Astrocyte (in vitro differentiated cells and primary cell): Measurements from ENCODE around the gene ATP5PF. TPM values are rescaled to one million over a fixed set of nuclear protein-coding genes. Genes with fewer than 3 reads are reported as not detected.

Source experiments
- DNase-seq: peaks from one replicate; pipeline ENCODE4 v3.0.0-alpha.2; 2010; ENCODE audit warnings: low read depth
- FAIRE-seq: peaks from 2 replicates; lab custom pipeline; 2011; peaks lifted over from hg19 to GRCh38; lab: Jason Lieb, UNC
- H2AFZ ChIP-seq: 2 replicates; pipeline ENCODE4 v1.6.0; 2012; ENCODE audit warnings: low read depth, low read length, inconsistent platforms
- H3K27ac ChIP-seq: 2 replicates; pipeline ENCODE4 v1.5.1; 2011; ENCODE audit warnings: low read depth, low read length, inconsistent platforms
- H3K27me3 ChIP-seq: 2 replicates; pipeline ENCODE4 v1.6.0; 2011; ENCODE audit warnings: low read length, inconsistent platforms; ENCODE audit not compliant: insufficient read depth
- H3K36me3 ChIP-seq: 2 replicates; pipeline ENCODE4 v1.5.1; 2011; ENCODE audit warnings: low read length, inconsistent platforms; ENCODE audit not compliant: insufficient read depth
- H3K4me1 ChIP-seq: 2 replicates; pipeline ENCODE4 v1.5.1; 2011; ENCODE audit warnings: low read length, inconsistent platforms; ENCODE audit not compliant: insufficient read depth
- H3K4me2 ChIP-seq: 2 replicates; pipeline ENCODE4 v1.6.0; 2012; ENCODE audit warnings: low read length, inconsistent platforms
- H3K4me3 ChIP-seq: 2 replicates; pipeline ENCODE4 v1.5.1; 2011; ENCODE audit warnings: low read depth, mild to moderate bottlenecking, low read length, inconsistent platforms; ENCODE audit not compliant: insufficient read depth
- H3K79me2 ChIP-seq: 2 replicates; pipeline ENCODE4 v1.6.0; 2012; ENCODE audit warnings: mild to moderate bottlenecking, low read length, inconsistent platforms; ENCODE audit not compliant: insufficient read depth
- H3K9ac ChIP-seq: 2 replicates; pipeline ENCODE4 v1.6.0; 2012; ENCODE audit warnings: mild to moderate bottlenecking, low read length, inconsistent platforms
- H3K9me3 ChIP-seq: 2 replicates; pipeline ENCODE4 v1.5.1; 2012; ENCODE audit warnings: low read depth, mild to moderate bottlenecking, low read length, inconsistent platforms; ENCODE audit not compliant: insufficient read depth
- H4K20me1 ChIP-seq: 2 replicates; pipeline ENCODE4 v1.6.0; 2012; ENCODE audit warnings: low read length, inconsistent platforms; ENCODE audit not compliant: insufficient read depth
- H3K27ac Mint-ChIP-seq: one replicate; pipeline ENCODE4 v1.8.0; 2021; ENCODE audit warnings: mild to moderate bottlenecking, mixed read lengths; ENCODE audit not compliant: unreplicated experiment
- H3K27me3 Mint-ChIP-seq: one replicate; pipeline ENCODE4 v1.8.0; 2021; ENCODE audit warnings: low read depth, mixed read lengths; ENCODE audit not compliant: unreplicated experiment
- H3K36me3 Mint-ChIP-seq: one replicate; pipeline ENCODE4 v1.8.0; 2021; ENCODE audit warnings: low read depth, mixed read lengths; ENCODE audit not compliant: unreplicated experiment
- H3K4me1 Mint-ChIP-seq: one replicate; pipeline ENCODE4 v1.8.0; 2021; ENCODE audit warnings: low read depth, mixed read lengths; ENCODE audit not compliant: unreplicated experiment
- H3K4me3 Mint-ChIP-seq: one replicate; pipeline ENCODE4 v1.8.0; 2021; ENCODE audit warnings: mild to moderate bottlenecking, moderate library complexity, mixed read lengths; ENCODE audit not compliant: unreplicated experiment
- H3K9me3 Mint-ChIP-seq: one replicate; pipeline ENCODE4 v1.8.0; 2021; ENCODE audit warnings: mild to moderate bottlenecking, mixed read lengths; ENCODE audit not compliant: unreplicated experiment
- EZH2 ChIP-seq: IDR thresholded peaks from 2 replicates; pipeline ENCODE4 v1.6.1; 2012; ENCODE audit warnings: mild to moderate bottlenecking, low read length, inconsistent platforms; ENCODE audit not compliant: insufficient read depth
- total RNA-seq: library from RNA; stranded (reverse); gene quantifications from 2 replicates; pipeline ENCODE4 v1.2.1, GENCODE V29; 2021
- TF ChIP-seq, protein P1 (sequence below): IDR thresholded peaks from 2 replicates; pipeline ENCODE4 v1.5.1; 2011; ENCODE audit warnings: low read depth, mild to moderate bottlenecking, inconsistent platforms, low read length, moderate library complexity; ENCODE audit not compliant: insufficient read depth

Gene ATP5PF
- total RNA-seq, 1 donor from 2014 or later, result 139 TPM

DNA sequence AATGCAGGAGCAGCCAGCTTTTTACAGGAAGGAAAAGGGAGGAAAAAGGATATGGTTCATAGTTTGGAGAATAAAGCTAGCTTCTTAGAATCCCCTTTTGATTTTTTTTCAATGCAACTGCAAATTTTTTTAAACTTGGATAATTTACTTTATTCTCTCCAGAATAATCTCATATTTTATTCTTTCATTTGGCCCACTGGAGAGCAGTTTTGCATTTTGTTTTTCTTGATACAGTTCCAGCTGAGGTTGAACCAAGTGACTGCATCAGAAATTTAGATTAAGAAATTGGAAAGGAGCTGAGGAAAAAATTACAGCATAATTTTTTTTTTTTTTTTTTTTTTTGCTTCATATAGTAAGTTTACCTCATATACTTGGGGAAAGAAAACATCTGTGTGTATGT, 22.8 kb upstream of the ATP5PF start:
- Mint-ChIP-seq H3K27ac (no peak overlapping the region), H3K36me3 (peaks cover 5% of the 10 kb centered on the region), H3K9me3 (no peaks in the 10 kb centered on the region), H3K27me3 (no peaks in the 10 kb centered on the region), H3K4me3 (no peak overlapping the region), H3K4me1 (no peaks in the 10 kb centered on the region)
- H4K20me1 ChIP-seq, result no peaks in the 10 kb centered on the region
- no peak for TF ChIP-seq EZH2
- TF ChIP-seq, protein P1, sequence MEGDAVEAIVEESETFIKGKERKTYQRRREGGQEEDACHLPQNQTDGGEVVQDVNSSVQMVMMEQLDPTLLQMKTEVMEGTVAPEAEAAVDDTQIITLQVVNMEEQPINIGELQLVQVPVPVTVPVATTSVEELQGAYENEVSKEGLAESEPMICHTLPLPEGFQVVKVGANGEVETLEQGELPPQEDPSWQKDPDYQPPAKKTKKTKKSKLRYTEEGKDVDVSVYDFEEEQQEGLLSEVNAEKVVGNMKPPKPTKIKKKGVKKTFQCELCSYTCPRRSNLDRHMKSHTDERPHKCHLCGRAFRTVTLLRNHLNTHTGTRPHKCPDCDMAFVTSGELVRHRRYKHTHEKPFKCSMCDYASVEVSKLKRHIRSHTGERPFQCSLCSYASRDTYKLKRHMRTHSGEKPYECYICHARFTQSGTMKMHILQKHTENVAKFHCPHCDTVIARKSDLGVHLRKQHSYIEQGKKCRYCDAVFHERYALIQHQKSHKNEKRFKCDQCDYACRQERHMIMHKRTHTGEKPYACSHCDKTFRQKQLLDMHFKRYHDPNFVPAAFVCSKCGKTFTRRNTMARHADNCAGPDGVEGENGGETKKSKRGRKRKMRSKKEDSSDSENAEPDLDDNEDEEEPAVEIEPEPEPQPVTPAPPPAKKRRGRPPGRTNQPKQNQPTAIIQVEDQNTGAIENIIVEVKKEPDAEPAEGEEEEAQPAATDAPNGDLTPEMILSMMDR, result no peak
- no peaks in the 10 kb centered on the region for H3K4me1 ChIP-seq
- DNase-seq, result no peak
- no peaks in the 10 kb centered on the region for H3K9me3 ChIP-seq
- H3K27ac ChIP-seq, result no peak overlapping the region
- no peak overlapping the region for H3K4me3 ChIP-seq
- no peak for FAIRE-seq
- peaks cover 15% of the 10 kb centered on the region for H3K36me3 ChIP-seq
- H3K9ac ChIP-seq, result no peak overlapping the region
- no peaks in the 10 kb centered on the region for H3K79me2 ChIP-seq
- H3K4me2 ChIP-seq, result no peak overlapping the region
- H2AFZ ChIP-seq, result no peak overlapping the region
- H3K27me3 ChIP-seq, result no peaks in the 10 kb centered on the region

DNA sequence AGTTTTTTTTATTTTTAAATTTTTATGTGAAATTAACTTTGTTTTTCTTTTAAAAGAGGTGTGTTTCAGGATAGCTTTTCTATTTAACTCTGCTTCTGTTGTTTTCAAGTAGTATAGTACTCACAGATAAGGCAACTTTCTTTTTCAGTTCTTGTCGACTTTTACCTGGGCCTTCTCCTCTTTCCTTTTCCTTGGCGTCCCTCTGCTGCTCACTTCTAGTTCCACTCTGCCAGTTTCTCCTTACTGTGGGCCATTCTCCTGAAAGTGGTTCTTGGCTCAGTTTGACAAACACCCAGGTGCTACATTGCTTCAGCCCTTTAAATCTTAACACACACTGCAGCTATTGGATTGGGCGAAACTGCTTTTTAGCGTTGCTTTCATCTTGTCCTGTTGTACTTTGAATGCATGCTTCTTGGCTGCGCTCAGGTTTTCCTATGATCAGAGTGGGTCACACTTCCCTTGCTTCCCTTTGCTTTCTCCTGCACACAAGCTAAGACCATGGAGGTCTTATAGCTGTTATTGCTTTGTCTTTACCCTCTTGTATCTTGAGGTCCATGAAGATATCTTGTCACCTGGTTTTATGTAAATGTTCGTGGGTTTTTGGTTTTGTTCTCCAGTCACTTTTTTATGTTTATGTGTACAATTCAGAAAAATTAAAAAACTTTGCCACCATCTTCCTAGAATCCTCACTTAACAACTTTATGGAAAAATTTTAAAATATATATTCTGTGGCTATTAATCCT, 21.7 kb upstream of the ATP5PF start:
- FAIRE-seq (no peak), DNase-seq (no peak)
- H3K27me3 ChIP-seq, result no peaks in the 10 kb centered on the region
- no peaks in the 10 kb centered on the region for H3K4me1 Mint-ChIP-seq
- H3K27me3 Mint-ChIP-seq, result no peaks in the 10 kb centered on the region
- no peaks in the 10 kb centered on the region for H3K9me3 ChIP-seq
- no peaks in the 10 kb centered on the region for H3K4me1 ChIP-seq
- no peaks in the 10 kb centered on the region for H4K20me1 ChIP-seq
- no peak overlapping the region for H3K27ac ChIP-seq
- no peak overlapping the region for H3K4me3 Mint-ChIP-seq
- H3K9ac ChIP-seq, result no peak overlapping the region
- H3K79me2 ChIP-seq, result no peaks in the 10 kb centered on the region
- no peak overlapping the region for H3K4me3 ChIP-seq
- TF ChIP-seq, protein P1, result no peak
- no peak for TF ChIP-seq EZH2
- H3K36me3 Mint-ChIP-seq, result peaks cover 5% of the 10 kb centered on the region
- H3K9me3 Mint-ChIP-seq, result no peaks in the 10 kb centered on the region
- H3K27ac Mint-ChIP-seq, result no peak overlapping the region
- peaks cover 19% of the 10 kb centered on the region for H3K36me3 ChIP-seq
- no peak overlapping the region for H2AFZ ChIP-seq
- no peak overlapping the region for H3K4me2 ChIP-seq

DNA sequence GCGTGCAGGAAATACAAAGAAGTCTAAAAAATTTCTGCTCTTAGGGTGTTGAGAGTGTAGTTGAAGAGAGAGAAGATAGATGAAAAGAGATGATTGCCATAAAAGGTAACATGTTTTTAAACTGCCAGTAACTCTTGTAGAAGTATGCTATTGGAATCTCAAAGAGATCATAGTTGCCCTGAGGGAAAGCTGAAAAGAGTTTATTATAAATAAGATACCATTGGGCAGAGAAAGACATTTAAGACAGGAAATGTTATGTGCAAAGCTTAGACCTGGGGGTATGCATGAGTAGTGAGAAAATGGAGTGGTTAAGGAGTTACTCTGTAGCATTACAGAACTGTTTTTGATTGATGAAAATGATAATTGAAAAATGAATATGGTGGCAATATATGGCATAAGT, 17.7 kb upstream of the ATP5PF start:
- H3K79me2 ChIP-seq, result no peaks in the 10 kb centered on the region
- H3K27me3 ChIP-seq, result no peaks in the 10 kb centered on the region
- no peak for FAIRE-seq
- H3K27ac ChIP-seq, result no peak overlapping the region
- H4K20me1 ChIP-seq, result no peaks in the 10 kb centered on the region
- Mint-ChIP-seq H3K9me3 (no peaks in the 10 kb centered on the region), H3K27ac (no peak overlapping the region), H3K36me3 (no peaks in the 10 kb centered on the region), H3K27me3 (no peaks in the 10 kb centered on the region), H3K4me1 (no peaks in the 10 kb centered on the region), H3K4me3 (no peak overlapping the region)
- no peak for DNase-seq
- no peak overlapping the region for H3K4me2 ChIP-seq
- H3K4me3 ChIP-seq, result no peak overlapping the region
- H3K4me1 ChIP-seq, result no peaks in the 10 kb centered on the region
- H2AFZ ChIP-seq, result no peak overlapping the region
- no peak overlapping the region for H3K9ac ChIP-seq
- H3K9me3 ChIP-seq, result no peaks in the 10 kb centered on the region
- peaks cover 16% of the 10 kb centered on the region for H3K36me3 ChIP-seq
- TF ChIP-seq, protein P1, result no peak
- no peak for TF ChIP-seq EZH2
